H1 (cell line): ENCODE measurements around the gene CMSS1. TPM values are rescaled to one million over a fixed set of nuclear protein-coding genes. Genes with fewer than 3 reads are reported as not detected.

Source experiments
- ASH2L ChIP-seq: fragments of 200-600, 300-600 bp; sonication (generic); IDR thresholded peaks from one replicate; pipeline ENCODE4 v1.7.1; 2017; ENCODE audit warnings: low read length
- CTBP2 ChIP-seq: IDR thresholded peaks from 2 replicates; pipeline ENCODE4 v1.7.0; 2011; ENCODE audit warnings: borderline replicate concordance, mild to moderate bottlenecking, moderate library complexity, mixed read lengths, low read length; ENCODE audit not compliant: insufficient read depth, insufficient read length
- polyA plus RNA-seq, 7 experiments: library from polyadenylated mRNA; depleted of rRNA in 3 of 7; stranded (reverse) in 5 of 7; unstranded in 2 of 7; fragments of >200 nt in 5 of 7; fragments of 200-250 nt in 2 of 7; gene quantifications; 1 replicate in 5 of 7; 2 replicates in 1 of 7; 4 replicates in 1 of 7; pipeline versions ENCODE4 v1.2.1 to v1.2.3, GENCODE V29; 2011 to 2013; ENCODE audit warnings: missing spikeins in 2 of 7, mixed read lengths in 2 of 7
- total RNA-seq: library from RNA; stranded (reverse); fragmentation: NEBNext Ultra II Directional; extraction: Animal tissue kit (Norgen Biotek cat#: 25700); gene quantifications from 2 replicates; pipeline ENCODE4 v1.2.1, GENCODE V29; 2021

Gene CMSS1
- total and polyA plus RNA-seq, 2 of the 8 experiments (the other 6 are each of a cell fraction or from before 2014, with no cell fraction given), result 15.2 to 75.1 TPM

GRCh38 chr3:100063929-100064461 lies 246.3 kb downstream of the CMSS1 start (continued):
- TF ChIP-seq CTBP2 (no peak), ASH2L (no peak)
